Medulla oblongata (tissue), 1 donor: ENCODE results near the gene MED7.

Source experiments
- DNase-seq: peaks from one replicate; pipeline ENCODE4 v3.0.0-alpha.2; 2015; ENCODE audit errors: extremely low spot score

The MED7 gene

GRCh38 chr5:157164521-157164920 lies 21.9 kb upstream of the MED7 start:
- no peak for DNase-seq

- no peak for DNase-seq
Observed at GRCh38 chr5:157162919-157163510, 20.4 kb upstream of the MED7 start.

- no peak for DNase-seq
Observed at GRCh38 chr5:157161996-157162395, 19.3 kb upstream of the MED7 start.

GRCh38 chr5:157160001-157160400 lies 17.3 kb upstream of the MED7 start:
- no peak for DNase-seq

- no peak for DNase-seq
Observed at GRCh38 chr5:157159209-157159751, 16.6 kb upstream of the MED7 start.

- no peak for DNase-seq
Observed at GRCh38 chr5:157157293-157157891, 14.7 kb upstream of the MED7 start.

- no peak for DNase-seq
Observed at GRCh38 chr5:157155297-157155696, 12.6 kb upstream of the MED7 start.

GRCh38 chr5:157150995-157151394 lies 8.3 kb upstream of the MED7 start:
- no peak for DNase-seq

- DNase-seq, result peak; percentile 84
Observed at GRCh38 chr5:157148734-157149615, 6.3 kb upstream of the MED7 start.

GRCh38 chr5:157143127-157143971 lies 684 bp upstream of the MED7 start:
- DNase-seq, result no peak

GRCh38 chr5:157137691-157138090 lies 5.0 kb downstream of the MED7 start:
- DNase-seq, result no peak

GRCh38 chr5:157132281-157132612 lies 10.4 kb downstream of the MED7 start:
- DNase-seq, result no peak

- no peak for DNase-seq
Observed at GRCh38 chr5:157130925-157131324, 11.7 kb downstream of the MED7 start.

- no peak for DNase-seq
Observed at GRCh38 chr5:157121709-157122108, 21.0 kb downstream of the MED7 start.

GRCh38 chr5:157120102-157120501 lies 22.6 kb downstream of the MED7 start:
- DNase-seq, result no peak

GRCh38 chr5:157116483-157116954 lies 26.1 kb downstream of the MED7 start:
- DNase-seq, result no peak

GRCh38 chr5:157115502-157115901 lies 27.2 kb downstream of the MED7 start:
- no peak for DNase-seq

GRCh38 chr5:157115012-157115411 lies 27.7 kb downstream of the MED7 start:
- DNase-seq, result no peak

- peak; percentile 38 for DNase-seq
Observed at GRCh38 chr5:157113002-157113401, 29.7 kb downstream of the MED7 start.

- peak; percentile 58 for DNase-seq
Observed at GRCh38 chr5:157109744-157110143, 32.9 kb downstream of the MED7 start.

GRCh38 chr5:157108976-157109375 lies 33.7 kb downstream of the MED7 start, which contains the start of gene HAVCR2:
Gene HAVCR2 (minus strand): TSS chr5:157109044. CDS start chr5:157108983, 61 bp downstream.
- peak; percentile 87 for DNase-seq

GRCh38 chr5:157107508-157107907 lies 35.2 kb downstream of the MED7 start:
- DNase-seq, result no peak
